ENCODE results near the gene SLC39A7. TPM values are rescaled to one million over a fixed set of nuclear protein-coding genes. Genes with fewer than 3 reads are reported as not detected.

SLC39A7 gene
- polyA plus RNA-seq, 4 donors = 38.9 to 162 (median 79.1) TPM

- H3K27me3 ChIP-seq (ENCODE audit: control insufficient read depth in 3 of 3, insufficient read depth in 3 of 3, low read length in 3 of 3) = peaks cover 0 to 2% (median 0%) of the 10 kb centered on the region in 3 donors
- no peak overlapping the region for H3K4me3 ChIP-seq (ENCODE audit: low read depth in 1 of 3, low read length in 3 of 3)
- DNase-seq (no peak), FAIRE-seq (no peak)
- H3K27ac ChIP-seq (ENCODE audit: low read depth in 1 of 3, low read length in 2 of 3) = no peak overlapping the region
- H3K9me3 ChIP-seq (ENCODE audit: control insufficient read depth in 2 of 2, insufficient read depth in 1 of 2, low read depth in 1 of 2, low read length in 1 of 2) = no peaks in the 10 kb centered on the region
- no peaks in the 10 kb centered on the region for H3K36me3 ChIP-seq (ENCODE audit: control insufficient read depth in 3 of 3, insufficient read depth in 2 of 3, low read depth in 1 of 3, low read length in 3 of 3)
- H3K4me1 ChIP-seq (ENCODE audit: control insufficient read depth in 3 of 3, insufficient read depth in 2 of 3, low read depth in 1 of 3, low read length in 2 of 3) = peaks cover 0 to 3% (median 0%) of the 10 kb centered on the region in 3 donors
- 82 to 88% (median 85%) methylated on average over 16 to 19 of the region's 19 CpGs for WGBS, 3 donors
Observed at GRCh38 chr6:33167374-33168283, 33.0 kb upstream of the SLC39A7 start.

- FAIRE-seq (no peak), DNase-seq (no peak)
- H3K36me3 ChIP-seq (ENCODE audit: control insufficient read depth in 3 of 3, insufficient read depth in 2 of 3, low read depth in 1 of 3, low read length in 3 of 3) = no peaks in the 10 kb centered on the region
- no peak overlapping the region for H3K4me3 ChIP-seq (ENCODE audit: low read depth in 1 of 3, low read length in 3 of 3)
- 68 to 76% (median 71%) methylated on average over 6 of the region's 6 CpGs for WGBS, 3 donors
- H3K27ac ChIP-seq (ENCODE audit: low read depth in 1 of 3, low read length in 2 of 3) = no peak overlapping the region
- peaks cover 0 to 9% (median 0%) of the 10 kb centered on the region in 3 donors for H3K4me1 ChIP-seq (ENCODE audit: control insufficient read depth in 3 of 3, insufficient read depth in 2 of 3, low read depth in 1 of 3, low read length in 2 of 3)
- H3K27me3 ChIP-seq (ENCODE audit: control insufficient read depth in 3 of 3, insufficient read depth in 3 of 3, low read length in 3 of 3) = peaks cover 0 to 2% (median 0%) of the 10 kb centered on the region in 3 donors
- H3K9me3 ChIP-seq (ENCODE audit: control insufficient read depth in 2 of 2, insufficient read depth in 1 of 2, low read depth in 1 of 2, low read length in 1 of 2) = no peaks in the 10 kb centered on the region
Observed at GRCh38 chr6:33168284-33168601, 32.4 kb upstream of the SLC39A7 start.

GRCh38 chr6:33168639-33169038 lies 32.0 kb upstream of the SLC39A7 start:
- no peaks in the 10 kb centered on the region for H3K9me3 ChIP-seq (ENCODE audit: control insufficient read depth in 2 of 2, insufficient read depth in 1 of 2, low read depth in 1 of 2, low read length in 1 of 2)

GRCh38 chr6:33169291-33170175 lies 31.1 kb upstream of the SLC39A7 start:
- Histone ChIP-seq H3K27ac (ENCODE audit: low read depth in 1 of 3, low read length in 2 of 3) (no peak overlapping the region), H3K4me3 (ENCODE audit: low read depth in 1 of 3, low read length in 3 of 3) (no peak overlapping the region), H3K27me3 (ENCODE audit: control insufficient read depth in 3 of 3, insufficient read depth in 3 of 3, low read length in 3 of 3) (peaks cover 0 to 2% (median 0%) of the 10 kb centered on the region in 3 donors), H3K36me3 (ENCODE audit: control insufficient read depth in 3 of 3, insufficient read depth in 2 of 3, low read depth in 1 of 3, low read length in 3 of 3) (peaks cover 0 to 2% (median 0%) of the 10 kb centered on the region in 3 donors), H3K9me3 (ENCODE audit: control insufficient read depth in 2 of 2, insufficient read depth in 1 of 2, low read depth in 1 of 2, low read length in 1 of 2) (no peaks in the 10 kb centered on the region), H3K4me1 (ENCODE audit: control insufficient read depth in 3 of 3, insufficient read depth in 2 of 3, low read depth in 1 of 3, low read length in 2 of 3) (peaks cover 0 to 18% (median 0%) of the 10 kb centered on the region in 3 donors)
- WGBS, 3 donors = 86 to 93% (median 92%) methylated on average over 10 of the region's 10 CpGs
- FAIRE-seq (no peak), DNase-seq (no peak)

More at GRCh38 chr6:33168639-33169038, 32.0 kb upstream of the SLC39A7 start:
- H3K27ac ChIP-seq (ENCODE audit: low read depth in 1 of 3, low read length in 2 of 3) = no peak overlapping the region
- no peak for DNase-seq
- H3K27me3 ChIP-seq (ENCODE audit: control insufficient read depth in 3 of 3, insufficient read depth in 3 of 3, low read length in 3 of 3) = peaks cover 0 to 2% (median 0%) of the 10 kb centered on the region in 3 donors
- H3K4me3 ChIP-seq (ENCODE audit: low read depth in 1 of 3, low read length in 3 of 3) = no peak overlapping the region
- H3K36me3 ChIP-seq (ENCODE audit: control insufficient read depth in 3 of 3, insufficient read depth in 2 of 3, low read depth in 1 of 3, low read length in 3 of 3) = no peaks in the 10 kb centered on the region
- WGBS, 3 donors = 55 to 78% (median 65%) methylated on average over 4 to 5 of the region's 5 CpGs
- peaks cover 0 to 13% (median 0%) of the 10 kb centered on the region in 3 donors for H3K4me1 ChIP-seq (ENCODE audit: control insufficient read depth in 3 of 3, insufficient read depth in 2 of 3, low read depth in 1 of 3, low read length in 2 of 3)
- no peak for FAIRE-seq

GRCh38 chr6:33170176-33171015 lies 30.3 kb upstream of the SLC39A7 start:
- FAIRE-seq = no peak
- Histone ChIP-seq H3K4me1 (ENCODE audit: control insufficient read depth in 3 of 3, insufficient read depth in 2 of 3, low read depth in 1 of 3, low read length in 2 of 3) (peaks cover 0 to 18% (median 0%) of the 10 kb centered on the region in 3 donors), H3K36me3 (ENCODE audit: control insufficient read depth in 3 of 3, insufficient read depth in 2 of 3, low read depth in 1 of 3, low read length in 3 of 3) (peaks cover 0 to 2% (median 0%) of the 10 kb centered on the region in 3 donors), H3K27ac (ENCODE audit: low read depth in 1 of 3, low read length in 2 of 3) (no peak overlapping the region), H3K9me3 (ENCODE audit: control insufficient read depth in 2 of 2, insufficient read depth in 1 of 2, low read depth in 1 of 2, low read length in 1 of 2) (no peaks in the 10 kb centered on the region), H3K27me3 (ENCODE audit: control insufficient read depth in 3 of 3, insufficient read depth in 3 of 3, low read length in 3 of 3) (no peaks in the 10 kb centered on the region), H3K4me3 (ENCODE audit: low read depth in 1 of 3, low read length in 3 of 3) (no peak overlapping the region)
- DNase-seq = peak in 1 of 2 donors; percentile 41
- WGBS, 3 donors = 67 to 77% (median 74%) methylated on average over 7 to 9 of the region's 9 CpGs

GRCh38 chr6:33171016-33171879 lies 29.4 kb upstream of the SLC39A7 start:
- Histone ChIP-seq H3K4me1 (ENCODE audit: control insufficient read depth in 3 of 3, insufficient read depth in 2 of 3, low read depth in 1 of 3, low read length in 2 of 3) (peaks cover 0 to 18% (median 0%) of the 10 kb centered on the region in 3 donors), H3K36me3 (ENCODE audit: control insufficient read depth in 3 of 3, insufficient read depth in 2 of 3, low read depth in 1 of 3, low read length in 3 of 3) (peaks cover 0 to 2% (median 0%) of the 10 kb centered on the region in 3 donors), H3K4me3 (ENCODE audit: low read depth in 1 of 3, low read length in 3 of 3) (no peak overlapping the region), H3K27ac (ENCODE audit: low read depth in 1 of 3, low read length in 2 of 3) (no peak overlapping the region), H3K9me3 (ENCODE audit: control insufficient read depth in 2 of 2, insufficient read depth in 1 of 2, low read depth in 1 of 2, low read length in 1 of 2) (no peaks in the 10 kb centered on the region), H3K27me3 (ENCODE audit: control insufficient read depth in 3 of 3, insufficient read depth in 3 of 3, low read length in 3 of 3) (no peaks in the 10 kb centered on the region)
- FAIRE-seq (no peak), DNase-seq (no peak)
- WGBS, 3 donors = 75 to 82% (median 80%) methylated on average over 10 to 11 of the region's 11 CpGs

- Histone ChIP-seq H3K36me3 (ENCODE audit: control insufficient read depth in 3 of 3, insufficient read depth in 2 of 3, low read depth in 1 of 3, low read length in 3 of 3) (peaks cover 0 to 2% (median 0%) of the 10 kb centered on the region in 3 donors), H3K27ac (ENCODE audit: low read depth in 1 of 3, low read length in 2 of 3) (no peak overlapping the region), H3K4me3 (ENCODE audit: low read depth in 1 of 3, low read length in 3 of 3) (no peak overlapping the region), H3K27me3 (ENCODE audit: control insufficient read depth in 3 of 3, insufficient read depth in 3 of 3, low read length in 3 of 3) (no peaks in the 10 kb centered on the region), H3K9me3 (ENCODE audit: control insufficient read depth in 2 of 2, insufficient read depth in 1 of 2, low read depth in 1 of 2, low read length in 1 of 2) (no peaks in the 10 kb centered on the region), H3K4me1 (ENCODE audit: control insufficient read depth in 3 of 3, insufficient read depth in 2 of 3, low read depth in 1 of 3, low read length in 2 of 3) (peaks cover 0 to 18% (median 0%) of the 10 kb centered on the region in 3 donors)
- WGBS, 3 donors = 45 to 62% (median 47%) methylated on average over 8 of the region's 8 CpGs
- DNase-seq (peak in 1 of 2 donors; percentile 55), FAIRE-seq (no peak)
Observed at GRCh38 chr6:33171880-33172687, 28.6 kb upstream of the SLC39A7 start.
